K562 (cell line): ENCODE results near the gene SULT1A1. TPM values are rescaled to one million over a fixed set of nuclear protein-coding genes. Genes with fewer than 3 reads are reported as not detected.
A peak's percentile ranks its signal among the peaks of the same experiment; 100 is the strongest.

Source experiments
- DMBX1 ChIP-seq: fragments of 250-450 bp; sonication (Bioruptor Pico); IDR thresholded peaks from 2 replicates; pipeline ENCODE4 v1.8.0; 2022; ENCODE audit warnings: inconsistent platforms, mild to moderate bottlenecking, moderate library complexity, borderline replicate concordance
- EWSR1 ChIP-seq: fragments of 450-650 bp; IDR thresholded peaks from 2 replicates; pipeline ENCODE4 v1.6.1; 2018; ENCODE audit warnings: borderline replicate concordance, mild to moderate bottlenecking, low read depth, moderate library complexity; ENCODE audit not compliant: partially characterized antibody
- FOXK1 ChIP-seq: sonication (generic); formaldehyde crosslinking; IDR thresholded peaks from 2 replicates; pipeline ENCODE4 v1.8.0; 2022; ENCODE audit warnings: missing genetic modification reagents, mild to moderate bottlenecking, borderline replicate concordance
- HSF4 ChIP-seq: fragments of 250-450 bp; sonication (Bioruptor Pico); IDR thresholded peaks from 2 replicates; pipeline ENCODE4 v2.1.2; 2022; ENCODE audit warnings: mild to moderate bottlenecking, moderate library complexity, borderline replicate concordance
- MAFF ChIP-seq: IDR thresholded peaks from 2 replicates; pipeline ENCODE4 v1.6.1; 2012; ENCODE audit warnings: low read length, improper control_type of control experiment
- PHF8 ChIP-seq: fragments of 200-600 bp; sonication (generic); IDR thresholded peaks from 2 replicates; pipeline ENCODE4 v1.6.1; 2012; ENCODE audit warnings: mixed run types, mild to moderate bottlenecking, inconsistent platforms, low read length, moderate library complexity, borderline replicate concordance
- PPARD ChIP-seq: fragments of 250-450 bp; sonication (Bioruptor Pico); IDR thresholded peaks from 2 replicates; pipeline ENCODE4 v1.8.0; 2022; ENCODE audit warnings: inconsistent platforms, mild to moderate bottlenecking, moderate library complexity
- RBM34 ChIP-seq: fragments of 200-400 bp; formaldehyde crosslinking; IDR thresholded peaks from 2 replicates; pipeline ENCODE4 v1.6.1; 2018; ENCODE audit warnings: low read length, borderline replicate concordance; ENCODE audit not compliant: insufficient read depth
- TAF1 ChIP-seq: IDR thresholded peaks from 2 replicates; pipeline ENCODE4 v1.6.1; 2011; ENCODE audit warnings: mild to moderate bottlenecking, low read length, moderate library complexity; ENCODE audit not compliant: insufficient read depth, control insufficient read depth, severe bottlenecking; ENCODE audit errors: extremely low read depth
- TAF7 ChIP-seq: fragments of 450-650 bp; IDR thresholded peaks from 2 replicates; pipeline ENCODE4 v1.6.1; 2016; ENCODE audit warnings: missing genetic modification characterization, missing compliant biosample characterization
- ZBTB7A ChIP-seq: IDR thresholded peaks from 2 replicates; pipeline ENCODE4 v1.6.1; 2011; ENCODE audit warnings: low read depth, mild to moderate bottlenecking, low read length, moderate library complexity, borderline replicate concordance; ENCODE audit not compliant: control insufficient read depth
- ZFX ChIP-seq: sonication (generic); formaldehyde crosslinking; IDR thresholded peaks from 2 replicates; pipeline ENCODE4 v1.8.0; 2022; ENCODE audit warnings: mild to moderate bottlenecking, missing genetic modification reagents, moderate library complexity
- ZKSCAN8 ChIP-seq: fragments of 200-800 bp; sonication (Bioruptor generic); IDR thresholded peaks from 2 replicates; pipeline ENCODE4 v1.6.1; 2016; ENCODE audit warnings: missing genetic modification characterization, missing compliant biosample characterization
- ZNF77 ChIP-seq: fragments of 250-450 bp; sonication (Bioruptor Pico); IDR thresholded peaks from 2 replicates; pipeline ENCODE4 v1.5.0; 2020
- polyA plus RNA-seq, 8 experiments: library from polyadenylated mRNA; depleted of rRNA in 4 of 8; stranded (reverse) in 5 of 8; unstranded in 3 of 8; fragments of >200 nt; fragmentation: Nextera tagmentation in 2 of 8; fragmentation: Illumina TruSeq in 1 of 8; extraction: Ambion mirVana in 2 of 8; extraction: Trizol in 1 of 8; gene quantifications; 2 replicates each; pipeline versions ENCODE4 v1.2.1 to v1.2.3, GENCODE V29; 2011 to 2014; ENCODE audit warnings: inconsistent platforms in 1 of 8, missing spikeins in 1 of 8
- total RNA-seq, 7 experiments: library from RNA; depleted of rRNA in 6 of 7; stranded (reverse); fragments of >200 nt in 6 of 7; fragmentation: Illumina TruSeq in 2 of 7; extraction: Trizol in 2 of 7; gene quantifications; 2 replicates each; pipeline versions ENCODE4 v1.2.1 to v1.2.3, GENCODE V29; 2011 to 2021; ENCODE audit warnings: low replicate concordance in 1 of 7
- TF ChIP-seq, protein P1 (sequence below): fragments of 250-450 bp; sonication (Bioruptor Pico); IDR thresholded peaks from 2 replicates; pipeline ENCODE4 v1.4.0; 2020
- TF ChIP-seq, protein P2 (sequence below), 3 experiments: fragments of 200-800 bp in 1 of 3; sonication (Bioruptor generic) in 1 of 3; sonication (generic) in 1 of 3; formaldehyde crosslinking in 1 of 3; IDR thresholded peaks; 2 replicates each; pipeline versions ENCODE4 v1.6.1 to v1.8.0; 2016 to 2022; ENCODE audit warnings: mild to moderate bottlenecking in 2 of 3, missing compliant biosample characterization in 2 of 3, missing genetic modification characterization in 2 of 3, missing genetic modification reagents in 1 of 3

SULT1A1 gene
- total and polyA plus RNA-seq, 9 of the 15 experiments (the other 6 are each of a cell fraction or from before 2014, with no cell fraction given), result 3.4 to 30.1 (median 16.6) TPM

DNA sequence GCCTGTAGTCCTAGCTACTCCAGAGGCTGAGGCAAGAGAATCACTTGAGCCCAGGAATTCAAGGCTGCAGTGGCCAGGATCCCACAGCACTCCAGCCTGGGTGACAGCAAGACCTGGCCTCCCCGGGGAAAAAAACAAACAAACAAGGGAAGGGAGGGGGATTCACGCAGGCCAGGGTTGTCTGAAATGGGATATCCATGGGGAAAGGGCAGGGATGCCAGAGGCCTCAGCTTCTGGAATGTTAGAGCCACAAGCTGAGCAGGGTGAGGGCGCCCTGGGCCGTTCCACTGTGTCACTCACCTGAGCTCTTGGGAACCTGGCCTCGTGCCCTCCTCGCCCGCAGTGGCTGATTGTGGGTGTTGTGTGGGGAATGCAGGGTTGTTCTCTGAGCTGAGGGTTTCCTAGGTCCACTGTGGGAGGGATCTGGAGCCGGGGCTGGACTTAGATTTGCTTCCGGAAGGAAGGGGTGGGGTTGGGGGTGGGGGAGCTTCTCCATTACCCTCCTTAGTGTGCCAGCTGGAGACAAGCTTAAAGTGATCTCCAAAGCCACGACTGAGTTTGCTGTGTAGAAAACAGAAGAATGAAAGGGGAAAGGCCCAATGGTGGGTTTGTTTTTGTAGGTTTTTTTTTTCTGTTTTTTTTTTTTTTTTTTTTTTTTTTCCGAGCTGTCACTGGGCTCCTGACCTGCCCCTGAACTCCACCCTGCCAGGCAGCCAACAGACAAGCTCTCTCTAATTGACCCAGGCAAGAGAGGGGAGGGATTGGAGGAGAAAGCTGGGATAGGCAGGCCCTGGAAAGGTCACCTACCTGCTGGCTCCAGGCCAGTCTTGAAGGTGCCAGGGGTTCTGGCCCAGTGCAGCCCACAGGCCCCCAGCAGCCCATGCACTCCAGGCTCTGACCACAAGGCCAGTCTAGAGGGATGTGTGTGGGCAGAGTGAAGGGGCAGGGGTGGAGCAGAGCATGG is at the start of gene SULT1A1 (continued):
- TF ChIP-seq, protein P1, sequence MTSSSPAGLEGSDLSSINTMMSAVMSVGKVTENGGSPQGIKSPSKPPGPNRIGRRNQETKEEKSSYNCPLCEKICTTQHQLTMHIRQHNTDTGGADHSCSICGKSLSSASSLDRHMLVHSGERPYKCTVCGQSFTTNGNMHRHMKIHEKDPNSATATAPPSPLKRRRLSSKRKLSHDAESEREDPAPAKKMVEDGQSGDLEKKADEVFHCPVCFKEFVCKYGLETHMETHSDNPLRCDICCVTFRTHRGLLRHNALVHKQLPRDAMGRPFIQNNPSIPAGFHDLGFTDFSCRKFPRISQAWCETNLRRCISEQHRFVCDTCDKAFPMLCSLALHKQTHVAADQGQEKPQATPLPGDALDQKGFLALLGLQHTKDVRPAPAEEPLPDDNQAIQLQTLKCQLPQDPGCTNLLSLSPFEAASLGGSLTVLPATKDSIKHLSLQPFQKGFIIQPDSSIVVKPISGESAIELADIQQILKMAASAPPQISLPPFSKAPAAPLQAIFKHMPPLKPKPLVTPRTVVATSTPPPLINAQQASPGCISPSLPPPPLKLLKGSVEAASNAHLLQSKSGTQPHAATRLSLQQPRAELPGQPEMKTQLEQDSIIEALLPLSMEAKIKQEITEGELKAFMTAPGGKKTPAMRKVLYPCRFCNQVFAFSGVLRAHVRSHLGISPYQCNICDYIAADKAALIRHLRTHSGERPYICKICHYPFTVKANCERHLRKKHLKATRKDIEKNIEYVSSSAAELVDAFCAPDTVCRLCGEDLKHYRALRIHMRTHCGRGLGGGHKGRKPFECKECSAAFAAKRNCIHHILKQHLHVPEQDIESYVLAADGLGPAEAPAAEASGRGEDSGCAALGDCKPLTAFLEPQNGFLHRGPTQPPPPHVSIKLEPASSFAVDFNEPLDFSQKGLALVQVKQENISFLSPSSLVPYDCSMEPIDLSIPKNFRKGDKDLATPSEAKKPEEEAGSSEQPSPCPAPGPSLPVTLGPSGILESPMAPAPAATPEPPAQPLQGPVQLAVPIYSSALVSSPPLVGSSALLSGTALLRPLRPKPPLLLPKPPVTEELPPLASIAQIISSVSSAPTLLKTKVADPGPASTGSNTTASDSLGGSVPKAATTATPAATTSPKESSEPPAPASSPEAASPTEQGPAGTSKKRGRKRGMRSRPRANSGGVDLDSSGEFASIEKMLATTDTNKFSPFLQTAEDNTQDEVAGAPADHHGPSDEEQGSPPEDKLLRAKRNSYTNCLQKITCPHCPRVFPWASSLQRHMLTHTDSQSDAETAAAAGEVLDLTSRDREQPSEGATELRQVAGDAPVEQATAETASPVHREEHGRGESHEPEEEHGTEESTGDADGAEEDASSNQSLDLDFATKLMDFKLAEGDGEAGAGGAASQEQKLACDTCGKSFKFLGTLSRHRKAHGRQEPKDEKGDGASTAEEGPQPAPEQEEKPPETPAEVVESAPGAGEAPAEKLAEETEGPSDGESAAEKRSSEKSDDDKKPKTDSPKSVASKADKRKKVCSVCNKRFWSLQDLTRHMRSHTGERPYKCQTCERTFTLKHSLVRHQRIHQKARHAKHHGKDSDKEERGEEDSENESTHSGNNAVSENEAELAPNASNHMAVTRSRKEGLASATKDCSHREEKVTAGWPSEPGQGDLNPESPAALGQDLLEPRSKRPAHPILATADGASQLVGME (CRISPR knock-in tag), result no peak
- TF ChIP-seq RBM34 (no peak), ZFX (CRISPR knock-in tag) (peak; percentile 33; the same call in 1 of the 2 replicates), PHF8 (peak; percentile 46; the same call in 1 of the 2 replicates), HSF4 (CRISPR knock-in tag) (no peak), TAF1 (no peak), DMBX1 (no peak), ZBTB7A (no peak), ZNF77 (CRISPR knock-in tag) (no peak), FOXK1 (CRISPR knock-in tag) (no peak), MAFF (no peak), TAF7 (no peak), PPARD (CRISPR knock-in tag) (no peak), EWSR1 (no peak), ZKSCAN8 (CRISPR knock-in tag) (no peak)
- TF ChIP-seq, protein P2, sequence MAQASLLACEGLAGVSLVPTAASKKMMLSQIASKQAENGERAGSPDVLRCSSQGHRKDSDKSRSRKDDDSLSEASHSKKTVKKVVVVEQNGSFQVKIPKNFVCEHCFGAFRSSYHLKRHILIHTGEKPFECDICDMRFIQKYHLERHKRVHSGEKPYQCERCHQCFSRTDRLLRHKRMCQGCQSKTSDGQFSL (CRISPR knock-in tag; IDR thresholded peaks at IDR 0.05), result no peak
- TF ChIP-seq, protein P2 (tag; IDR thresholded peaks at IDR 0.05), result 0 out of 4 replicates have a peak, but pooled peaks of 1 of the 2 experiments have one; percentile 29
